PC-3 (cell line): ENCODE results near the gene PRDM1.

Source experiments
- EZH2 ChIP-seq: fragments of 300-600 bp; sonication (generic); IDR thresholded peaks from one replicate; pipeline ENCODE4 v1.6.1; 2017; ENCODE audit warnings: antibody characterized with exemption, mild to moderate bottlenecking, low read length; ENCODE audit not compliant: unreplicated experiment
- EZH2phosphoT487 ChIP-seq: fragments of 300-600 bp; sonication (generic); IDR thresholded peaks from 2 replicates; pipeline ENCODE4 v1.6.1; 2018; ENCODE audit warnings: mild to moderate bottlenecking, antibody characterized with exemption, low read length, borderline replicate concordance
- TF ChIP-seq, protein P1 (sequence below): fragments of 300-600 bp; sonication (generic); conservative IDR thresholded peaks from 2 replicates; pipeline ENCODE4 v1.5.1; 2017; ENCODE audit warnings: antibody characterized with exemption, low read depth, mild to moderate bottlenecking, low read length

GRCh38 chr6:106142876-106143431, 56.8 kb downstream of the PRDM1 start:
- TF ChIP-seq, protein P1, sequence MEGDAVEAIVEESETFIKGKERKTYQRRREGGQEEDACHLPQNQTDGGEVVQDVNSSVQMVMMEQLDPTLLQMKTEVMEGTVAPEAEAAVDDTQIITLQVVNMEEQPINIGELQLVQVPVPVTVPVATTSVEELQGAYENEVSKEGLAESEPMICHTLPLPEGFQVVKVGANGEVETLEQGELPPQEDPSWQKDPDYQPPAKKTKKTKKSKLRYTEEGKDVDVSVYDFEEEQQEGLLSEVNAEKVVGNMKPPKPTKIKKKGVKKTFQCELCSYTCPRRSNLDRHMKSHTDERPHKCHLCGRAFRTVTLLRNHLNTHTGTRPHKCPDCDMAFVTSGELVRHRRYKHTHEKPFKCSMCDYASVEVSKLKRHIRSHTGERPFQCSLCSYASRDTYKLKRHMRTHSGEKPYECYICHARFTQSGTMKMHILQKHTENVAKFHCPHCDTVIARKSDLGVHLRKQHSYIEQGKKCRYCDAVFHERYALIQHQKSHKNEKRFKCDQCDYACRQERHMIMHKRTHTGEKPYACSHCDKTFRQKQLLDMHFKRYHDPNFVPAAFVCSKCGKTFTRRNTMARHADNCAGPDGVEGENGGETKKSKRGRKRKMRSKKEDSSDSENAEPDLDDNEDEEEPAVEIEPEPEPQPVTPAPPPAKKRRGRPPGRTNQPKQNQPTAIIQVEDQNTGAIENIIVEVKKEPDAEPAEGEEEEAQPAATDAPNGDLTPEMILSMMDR: no peak
- TF ChIP-seq EZH2: no peak
- no peak for TF ChIP-seq EZH2phosphoT487
